Spleen (tissue), 7 donors: ENCODE results near the gene CFAP58.

Source experiments
- POLR2A ChIP-seq, 3 donors: fragments of 450-650 bp; IDR thresholded peaks; one replicate each; pipeline ENCODE4 v1.5.1; 2017; ENCODE audit warnings: antibody characterized with exemption in 3 of 3, mild to moderate bottlenecking in 1 of 3
- POLR2AphosphoS5 ChIP-seq, 3 donors: sonication (generic); formaldehyde crosslinking; IDR thresholded peaks; one replicate each; pipeline ENCODE4 v1.5.1; 2017; ENCODE audit warnings: antibody characterized with exemption in 3 of 3
- TF ChIP-seq, protein P1 (sequence below), 11 experiments: fragments of 200-600 bp in 7 of 11; fragments of 450-650 bp in 4 of 11; sonication (generic) in 4 of 11; IDR thresholded peaks in 8 of 11; conservative IDR thresholded peaks in 3 of 11; 1 replicate in 7 of 11; 2 replicates in 4 of 11; pipeline versions ENCODE4 v1.4.0 to v1.8.0; 2016 to 2021; ENCODE audit warnings: antibody characterized with exemption in 11 of 11, inconsistent platforms in 4 of 11, mild to moderate bottlenecking in 1 of 11
- donor health status: DM: no; HTN: no; CAD: no; lungs with moderate emphysema.
- donor health status: DM: no; HTN: no; CAD: no.
- donor health status: DM: no; HTN: no; CAD: no.

GRCh38 chr10:104416851-104417250, 63.2 kb downstream of the CFAP58 start:
- TF ChIP-seq POLR2A (IDR thresholded peaks at IDR 0.05) (no peak), POLR2AphosphoS5 (IDR thresholded peaks at IDR 0.05) (no peak)
- TF ChIP-seq, protein P1, sequence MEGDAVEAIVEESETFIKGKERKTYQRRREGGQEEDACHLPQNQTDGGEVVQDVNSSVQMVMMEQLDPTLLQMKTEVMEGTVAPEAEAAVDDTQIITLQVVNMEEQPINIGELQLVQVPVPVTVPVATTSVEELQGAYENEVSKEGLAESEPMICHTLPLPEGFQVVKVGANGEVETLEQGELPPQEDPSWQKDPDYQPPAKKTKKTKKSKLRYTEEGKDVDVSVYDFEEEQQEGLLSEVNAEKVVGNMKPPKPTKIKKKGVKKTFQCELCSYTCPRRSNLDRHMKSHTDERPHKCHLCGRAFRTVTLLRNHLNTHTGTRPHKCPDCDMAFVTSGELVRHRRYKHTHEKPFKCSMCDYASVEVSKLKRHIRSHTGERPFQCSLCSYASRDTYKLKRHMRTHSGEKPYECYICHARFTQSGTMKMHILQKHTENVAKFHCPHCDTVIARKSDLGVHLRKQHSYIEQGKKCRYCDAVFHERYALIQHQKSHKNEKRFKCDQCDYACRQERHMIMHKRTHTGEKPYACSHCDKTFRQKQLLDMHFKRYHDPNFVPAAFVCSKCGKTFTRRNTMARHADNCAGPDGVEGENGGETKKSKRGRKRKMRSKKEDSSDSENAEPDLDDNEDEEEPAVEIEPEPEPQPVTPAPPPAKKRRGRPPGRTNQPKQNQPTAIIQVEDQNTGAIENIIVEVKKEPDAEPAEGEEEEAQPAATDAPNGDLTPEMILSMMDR (IDR thresholded peaks at IDR 0.05 in 8 of 11, conservative IDR thresholded peaks at IDR 0.05 in 3 of 11): no peak
